K562 (cell line): ENCODE data around the gene PLEKHG3. TPM values are rescaled to one million over a fixed set of nuclear protein-coding genes. Genes with fewer than 3 reads are reported as not detected.

Source experiments
- ATAC-seq: fragments of 200-7000 bp; cut with Tn5 transposase; 3 replicates; pipeline ENCODE4 v1.9.1; 2020; ENCODE audit warnings: moderate library complexity
- BruUV-seq: library from RNA; stranded (reverse); fragments of 400-500 nt; replicated peaks from 2 replicates; lab custom pipeline; 2021; lab: Mats Ljungman, UMichigan
- CTCF ChIA-PET: fragments of 300-600 bp; formaldehyde crosslinking; extraction: SDS; loops from one replicate; lab custom pipeline; 2021; ENCODE audit warnings: low intra/inter-chr PET ratio; lab: Yijun Ruan, JAX
- POLR2A ChIA-PET: fragments of 300-600, 350-650 bp; sonication (Branson Sonifier 250); formaldehyde crosslinking; extraction: SDS; loops from one replicate; lab custom pipeline; 2021; ENCODE audit warnings: antibody characterized with exemption, inconsistent platforms; lab: Yijun Ruan, JAX
- DNase-seq, 4 experiments: peaks; one replicate each; pipeline versions ENCODE4 v3.0.0 to v3.0.0-alpha.2; 2011 to 2018; ENCODE audit warnings: low spot score in 3 of 4, mixed read lengths in 3 of 4; ENCODE audit errors: extremely low read depth in 1 of 4
- FAIRE-seq: peaks from 2 replicates; lab custom pipeline; 2011; peaks lifted over from hg19 to GRCh38; lab: Jason Lieb, UNC
- H2AFZ ChIP-seq: 2 replicates; pipeline ENCODE4 v1.6.0; 2011; ENCODE audit warnings: low read depth, low read length, control low read depth, inconsistent platforms
- H3K27ac ChIP-seq: fragments of 200-600 bp; 3 replicates; pipeline ENCODE4 v1.8.0; 2011; ENCODE audit warnings: low read depth, mild to moderate bottlenecking, control low read depth, inconsistent platforms, low read length, moderate library complexity, mixed read lengths; ENCODE audit errors: extremely low read depth
- H3K27me3 ChIP-seq, 2 experiments: fragments of 300-600 bp in 1 of 2; 2 replicates in 1 of 2; 3 replicates in 1 of 2; pipeline versions ENCODE4 v1.6.0 to v1.8.0; 2011; ENCODE audit warnings: inconsistent platforms in 2 of 2, low read length in 2 of 2, mild to moderate bottlenecking in 1 of 2, mixed read lengths in 1 of 2, moderate library complexity in 1 of 2; ENCODE audit not compliant: control insufficient read depth in 2 of 2, insufficient read depth in 2 of 2
- H3K36me3 ChIP-seq: fragments of 300-600 bp; 3 replicates; pipeline ENCODE4 v1.8.0; 2011; ENCODE audit warnings: mild to moderate bottlenecking, low read length, inconsistent platforms; ENCODE audit not compliant: control insufficient read depth, insufficient read depth
- H3K4me1 ChIP-seq, 2 experiments: fragments of 200-600 bp in 1 of 2; replicated peaks in 1 of 2; 2 replicates in 1 of 2; 3 replicates in 1 of 2; pipeline versions ENCODE4 v1.5.1 to v1.8.0; 2011; ENCODE audit warnings: inconsistent platforms in 2 of 2, low read length in 2 of 2, mild to moderate bottlenecking in 1 of 2, mixed read lengths in 1 of 2, moderate library complexity in 1 of 2; ENCODE audit not compliant: control insufficient read depth in 2 of 2, insufficient read depth in 2 of 2
- H3K4me2 ChIP-seq: 2 replicates; pipeline ENCODE4 v1.6.1; 2011; ENCODE audit warnings: low read length, control low read depth, inconsistent platforms, mixed read lengths; ENCODE audit not compliant: insufficient read depth
- H3K4me3 ChIP-seq: fragments of 200-600 bp; sonication (generic), shearing (Covaris generic); 2 replicates; pipeline ENCODE4 v1.5.1; 2016; ENCODE audit warnings: control low read depth, inconsistent platforms
- H3K79me2 ChIP-seq: fragments of 200-600 bp; 3 replicates; pipeline ENCODE4 v1.8.0; 2011; ENCODE audit warnings: low read length, inconsistent platforms; ENCODE audit not compliant: control insufficient read depth, insufficient read depth
- H3K9ac ChIP-seq, 2 experiments: 2 replicates each; pipeline versions ENCODE4 v1.6.0 to v1.6.1; 2011; ENCODE audit warnings: low read depth in 2 of 2, low read length in 2 of 2, control low read depth in 1 of 2, inconsistent platforms in 1 of 2, mild to moderate bottlenecking in 1 of 2, mixed read lengths in 1 of 2; ENCODE audit not compliant: insufficient read depth in 1 of 2
- H3K9me1 ChIP-seq: one replicate; pipeline ENCODE4 v1.6.0; 2011; ENCODE audit warnings: inconsistent platforms, mild to moderate bottlenecking, low read length, moderate library complexity; ENCODE audit not compliant: control insufficient read depth, insufficient read depth
- H3K9me3 ChIP-seq: replicated peaks from 2 replicates; pipeline ENCODE4 v1.5.1; 2011; ENCODE audit warnings: low read depth, low read length, inconsistent platforms; ENCODE audit not compliant: control insufficient read depth, insufficient read depth
- H4K20me1 ChIP-seq: replicated peaks from 2 replicates; pipeline ENCODE4 v1.6.1; 2011; ENCODE audit warnings: low read length, inconsistent platforms, mixed read lengths; ENCODE audit not compliant: control insufficient read depth, insufficient read depth
- CEBPB ChIP-seq: fragments of 450-650 bp; IDR thresholded peaks from 2 replicates; pipeline ENCODE4 v1.6.1; 2016; ENCODE audit warnings: missing genetic modification characterization, missing compliant biosample characterization
- ZFP30 ChIP-seq: fragments of 250-450 bp; sonication (Bioruptor Pico); IDR thresholded peaks from 2 replicates; pipeline ENCODE4 v1.8.0; 2022; ENCODE audit warnings: moderate library complexity, mild to moderate bottlenecking, inconsistent platforms, borderline replicate concordance
- WGBS: fragments of 100-300 bp; shearing (Covaris generic); methylation state at CpG from one replicate; pipeline ENCODE4 v1.1.6; 2016; ENCODE audit warnings: low coverage, mixed read lengths; ENCODE audit not compliant: insufficient coverage; ENCODE audit errors: missing lambda C conversion rate; 5-methylcytosine and 5-hydroxymethylcytosine counted together
- in situ Hi-C: fragments of 300-500 bp; cut with MboI; formaldehyde crosslinking; loops from 4 replicates; pipeline ENCODE4 v1.15.0; 2018; ENCODE audit warnings: inconsistent platforms, mixed read lengths
- intact Hi-C: fragments of 100-400 bp; cut with micrococcal nuclease; formaldehyde crosslinking; loops from 2 replicates; pipeline ENCODE4 v1.14.2; 2022
- polyA plus RNA-seq, 8 experiments: library from polyadenylated mRNA; depleted of rRNA in 4 of 8; stranded (reverse) in 5 of 8; unstranded in 3 of 8; fragments of >200 nt; fragmentation: Nextera tagmentation in 2 of 8; fragmentation: Illumina TruSeq in 1 of 8; extraction: Ambion mirVana in 2 of 8; extraction: Trizol in 1 of 8; gene quantifications; 2 replicates each; pipeline versions ENCODE4 v1.2.1 to v1.2.3, GENCODE V29; 2011 to 2014; ENCODE audit warnings: inconsistent platforms in 1 of 8, missing spikeins in 1 of 8
- total RNA-seq, 7 experiments: library from RNA; depleted of rRNA in 6 of 7; stranded (reverse); fragments of >200 nt in 6 of 7; fragmentation: Illumina TruSeq in 2 of 7; extraction: Trizol in 2 of 7; gene quantifications; 2 replicates each; pipeline versions ENCODE4 v1.2.1 to v1.2.3, GENCODE V29; 2011 to 2021; ENCODE audit warnings: low replicate concordance in 1 of 7
- TF ChIP-seq, protein P1 (sequence below), 2 experiments: fragments of 450-650 bp; IDR thresholded peaks; 2 replicates each; pipeline ENCODE4 v1.6.1; 2018; ENCODE audit warnings: mild to moderate bottlenecking in 2 of 2, low read depth in 1 of 2; ENCODE audit not compliant: partially characterized antibody in 2 of 2

The PLEKHG3 gene
- total and polyA plus RNA-seq, 9 of the 15 experiments (the other 6 are each of a cell fraction or from before 2014, with no cell fraction given): 0.04 to 0.16 TPM; not detected in 7

DNA sequence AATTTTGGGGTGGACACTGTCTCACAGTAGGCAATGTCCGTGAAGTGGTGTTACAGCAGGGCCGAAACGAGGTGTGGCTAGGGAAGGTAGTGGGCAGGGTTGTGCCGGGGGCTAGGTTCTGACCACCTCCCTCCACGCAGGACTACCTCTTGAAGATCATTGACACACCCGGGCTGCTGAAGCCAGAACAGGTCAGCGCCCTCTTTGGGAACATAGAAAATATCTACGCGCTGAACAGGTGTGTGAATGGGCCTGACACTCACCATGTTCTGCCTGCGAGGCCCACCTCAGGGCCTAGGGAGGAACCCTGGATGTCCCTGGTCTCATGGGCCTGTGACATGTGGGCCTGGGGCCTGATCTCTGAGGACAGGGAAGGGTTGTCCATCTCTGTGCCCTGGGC is 24.6 kb downstream of the PLEKHG3 start:
- FAIRE-seq: no peak
- 7% methylated on average over 10 of the region's 10 CpGs for WGBS

DNA sequence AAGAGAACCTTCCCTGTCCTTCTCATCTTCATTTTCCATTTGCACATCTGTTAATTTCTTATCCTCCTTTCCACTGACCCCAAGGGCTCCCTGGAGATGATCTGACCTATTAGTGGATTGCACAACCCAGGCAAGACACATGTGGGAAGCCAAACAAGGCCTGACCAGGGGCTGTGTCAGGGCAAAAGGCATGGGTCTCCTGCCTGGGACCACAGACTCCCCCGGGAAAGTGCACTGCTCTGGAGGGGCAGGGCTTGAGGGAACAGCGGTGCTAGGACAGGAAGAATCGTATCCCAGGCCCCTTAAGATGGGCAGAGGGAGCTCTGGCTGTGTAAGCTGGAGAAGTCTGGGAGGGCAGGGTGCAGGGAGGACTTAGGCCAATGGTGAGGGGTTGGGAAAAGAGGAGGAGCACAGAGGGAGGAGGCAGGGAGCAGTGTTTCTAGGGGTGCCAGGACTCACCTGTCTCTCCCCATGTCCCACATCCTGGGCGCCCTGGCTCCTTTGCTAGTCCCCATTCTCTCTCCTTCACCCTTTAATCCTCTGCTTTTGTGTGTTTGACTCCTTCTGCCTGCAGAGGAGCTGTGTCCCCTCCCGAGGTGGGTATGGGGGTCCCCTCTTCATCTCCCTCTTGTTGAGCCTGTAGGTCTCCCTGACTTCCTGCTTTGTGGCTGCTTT is 25.3 kb downstream of the PLEKHG3 start:
- Histone ChIP-seq H3K4me2 (no peak overlapping the region), H2AFZ (no peak overlapping the region), H3K9me3 (no peaks in the 10 kb centered on the region), H3K27ac (no peak overlapping the region), H3K36me3 (no peaks in the 10 kb centered on the region), H3K79me2 (no peaks in the 10 kb centered on the region), H3K9me1 (no peaks in the 10 kb centered on the region), H3K4me1 (no peaks in the 10 kb centered on the region), H3K27me3 (peaks cover 2 to 57% of the 10 kb centered on the region in 2 experiments; a peak in 2 of 5 replicates), H4K20me1 (no peaks in the 10 kb centered on the region), H3K4me3 (no peak overlapping the region), H3K9ac (no peak overlapping the region)
- CTCF ChIA-PET: no interaction called here
- in situ Hi-C loops: no loop called here
- intact Hi-C loops: no loop called here
- FAIRE-seq (no peak), ATAC-seq (no peak), DNase-seq (no peak)
- 0% methylated on average over 5 of the region's 5 CpGs for WGBS
- POLR2A ChIA-PET: no interaction called here
- no TSS peak for BruUV-seq
- 0 out of 2 replicates have a peak, but pooled peaks have one; percentile 8 for TF ChIP-seq CEBPB (tag)
- TF ChIP-seq, protein P1, sequence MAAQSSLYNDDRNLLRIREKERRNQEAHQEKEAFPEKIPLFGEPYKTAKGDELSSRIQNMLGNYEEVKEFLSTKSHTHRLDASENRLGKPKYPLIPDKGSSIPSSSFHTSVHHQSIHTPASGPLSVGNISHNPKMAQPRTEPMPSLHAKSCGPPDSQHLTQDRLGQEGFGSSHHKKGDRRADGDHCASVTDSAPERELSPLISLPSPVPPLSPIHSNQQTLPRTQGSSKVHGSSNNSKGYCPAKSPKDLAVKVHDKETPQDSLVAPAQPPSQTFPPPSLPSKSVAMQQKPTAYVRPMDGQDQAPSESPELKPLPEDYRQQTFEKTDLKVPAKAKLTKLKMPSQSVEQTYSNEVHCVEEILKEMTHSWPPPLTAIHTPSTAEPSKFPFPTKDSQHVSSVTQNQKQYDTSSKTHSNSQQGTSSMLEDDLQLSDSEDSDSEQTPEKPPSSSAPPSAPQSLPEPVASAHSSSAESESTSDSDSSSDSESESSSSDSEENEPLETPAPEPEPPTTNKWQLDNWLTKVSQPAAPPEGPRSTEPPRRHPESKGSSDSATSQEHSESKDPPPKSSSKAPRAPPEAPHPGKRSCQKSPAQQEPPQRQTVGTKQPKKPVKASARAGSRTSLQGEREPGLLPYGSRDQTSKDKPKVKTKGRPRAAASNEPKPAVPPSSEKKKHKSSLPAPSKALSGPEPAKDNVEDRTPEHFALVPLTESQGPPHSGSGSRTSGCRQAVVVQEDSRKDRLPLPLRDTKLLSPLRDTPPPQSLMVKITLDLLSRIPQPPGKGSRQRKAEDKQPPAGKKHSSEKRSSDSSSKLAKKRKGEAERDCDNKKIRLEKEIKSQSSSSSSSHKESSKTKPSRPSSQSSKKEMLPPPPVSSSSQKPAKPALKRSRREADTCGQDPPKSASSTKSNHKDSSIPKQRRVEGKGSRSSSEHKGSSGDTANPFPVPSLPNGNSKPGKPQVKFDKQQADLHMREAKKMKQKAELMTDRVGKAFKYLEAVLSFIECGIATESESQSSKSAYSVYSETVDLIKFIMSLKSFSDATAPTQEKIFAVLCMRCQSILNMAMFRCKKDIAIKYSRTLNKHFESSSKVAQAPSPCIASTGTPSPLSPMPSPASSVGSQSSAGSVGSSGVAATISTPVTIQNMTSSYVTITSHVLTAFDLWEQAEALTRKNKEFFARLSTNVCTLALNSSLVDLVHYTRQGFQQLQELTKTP (IDR thresholded peaks at IDR 0.05; ENCODE audit: low read depth in 1 of 2, partially characterized antibody in 2 of 2): no peak

More for the DNA sequence above, 24.6 kb downstream of the PLEKHG3 start:
- intact Hi-C loops: no loop called here
- ChIA-PET CTCF (no interaction called here), POLR2A (no interaction called here)
- TF ChIP-seq ZFP30 (CRISPR knock-in tag): no peak
- in situ Hi-C loops: no loop called here
- no peak overlapping the region for H3K4me3 ChIP-seq
- H3K4me1 ChIP-seq: no peaks in the 10 kb centered on the region
- no peaks in the 10 kb centered on the region for H3K79me2 ChIP-seq
- no peaks in the 10 kb centered on the region for H3K9me1 ChIP-seq
- ATAC-seq (no peak), DNase-seq (no peak)
- H3K27ac ChIP-seq: no peak overlapping the region
- no peak overlapping the region for H3K4me2 ChIP-seq
- H3K9ac ChIP-seq: no peak overlapping the region
- H4K20me1 ChIP-seq: no peaks in the 10 kb centered on the region
- H3K27me3 ChIP-seq: peaks cover 4 to 57% of the 10 kb centered on the region in 2 experiments; a peak in 3 of 5 replicates
- no peak overlapping the region for H2AFZ ChIP-seq
- no peaks in the 10 kb centered on the region for H3K36me3 ChIP-seq
- BruUV-seq: no TSS peak
- H3K9me3 ChIP-seq: no peaks in the 10 kb centered on the region
